ENCODE data around the gene SCARB1.

The SCARB1 gene

DNA sequence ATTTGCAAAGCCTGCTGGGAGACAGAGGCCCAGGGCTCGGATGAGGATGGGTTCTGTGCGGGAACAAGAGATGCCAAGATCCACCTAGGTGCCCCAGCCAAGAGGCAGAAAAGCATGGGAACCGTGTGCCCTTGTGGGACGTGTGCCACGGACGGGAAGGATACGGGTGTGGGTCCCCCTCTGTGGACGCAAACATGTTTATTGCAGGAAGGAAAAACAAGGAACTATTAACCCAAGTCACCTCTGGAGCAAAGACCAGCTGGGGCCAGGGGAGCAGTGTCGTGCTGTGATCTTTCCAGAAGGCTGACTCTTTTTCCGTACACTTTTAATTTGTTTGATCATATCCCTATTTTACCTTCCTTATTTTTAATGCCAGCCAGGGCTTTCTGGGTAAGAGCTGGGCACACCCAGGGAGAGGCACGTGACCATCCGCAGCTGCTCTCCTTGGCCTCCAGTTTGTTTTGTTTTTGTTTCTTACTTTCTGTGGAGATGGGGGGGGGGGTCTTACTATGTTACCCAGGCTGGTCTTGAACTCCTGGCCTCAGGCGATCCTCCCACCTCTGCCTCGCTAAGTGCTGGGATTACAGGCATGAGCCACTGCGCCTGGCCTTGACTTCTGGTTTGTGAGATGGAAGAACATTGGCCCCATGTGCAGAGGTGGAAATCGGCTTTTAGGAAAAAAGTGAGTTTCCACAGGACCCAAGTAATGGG, 20.7 kb downstream of the SCARB1 start:
- no peak for DNase-seq (ENCODE audit: low read depth)

DNA sequence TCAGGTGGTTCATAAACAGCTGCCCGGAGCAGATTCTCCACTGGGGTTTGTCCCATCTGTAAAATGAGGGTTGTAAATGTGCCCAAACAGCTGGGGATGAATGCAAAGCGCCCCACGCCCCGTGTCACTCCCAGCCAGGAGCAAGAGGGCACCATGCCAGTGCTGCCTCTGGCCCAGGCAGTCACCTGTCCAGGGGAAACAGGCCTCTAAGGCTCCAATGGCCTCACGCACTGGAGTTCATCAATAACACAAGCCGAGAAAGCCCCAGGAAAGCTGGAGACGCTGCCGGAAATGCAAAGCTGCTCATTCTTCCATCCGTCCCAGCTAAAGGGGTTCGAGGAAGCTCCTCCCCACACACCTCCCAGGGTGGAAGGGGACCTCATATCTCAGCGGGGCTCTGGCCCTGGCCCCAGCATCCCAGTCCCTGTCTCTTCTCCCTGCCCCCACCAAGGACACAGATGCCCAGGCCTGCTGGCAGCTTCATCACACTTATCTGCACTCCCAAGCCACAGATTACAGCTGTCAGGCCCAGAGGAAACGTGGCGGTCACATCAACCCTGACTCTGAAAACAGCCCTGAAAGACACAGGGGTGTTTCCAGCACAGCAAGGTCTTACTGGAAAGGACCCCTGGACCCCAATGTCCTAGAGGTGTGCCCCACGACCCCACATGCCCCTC, 21.5 kb downstream of the SCARB1 start:
- DNase-seq (ENCODE audit: low read depth), result no peak

GRCh38 chr12:124841558-124841945, 22.1 kb downstream of the SCARB1 start:
- DNase-seq (ENCODE audit: low read depth), result no peak

GRCh38 chr12:124837958-124838803, 25.5 kb downstream of the SCARB1 start:
- DNase-seq (ENCODE audit: low read depth), result peak; percentile 99

DNA sequence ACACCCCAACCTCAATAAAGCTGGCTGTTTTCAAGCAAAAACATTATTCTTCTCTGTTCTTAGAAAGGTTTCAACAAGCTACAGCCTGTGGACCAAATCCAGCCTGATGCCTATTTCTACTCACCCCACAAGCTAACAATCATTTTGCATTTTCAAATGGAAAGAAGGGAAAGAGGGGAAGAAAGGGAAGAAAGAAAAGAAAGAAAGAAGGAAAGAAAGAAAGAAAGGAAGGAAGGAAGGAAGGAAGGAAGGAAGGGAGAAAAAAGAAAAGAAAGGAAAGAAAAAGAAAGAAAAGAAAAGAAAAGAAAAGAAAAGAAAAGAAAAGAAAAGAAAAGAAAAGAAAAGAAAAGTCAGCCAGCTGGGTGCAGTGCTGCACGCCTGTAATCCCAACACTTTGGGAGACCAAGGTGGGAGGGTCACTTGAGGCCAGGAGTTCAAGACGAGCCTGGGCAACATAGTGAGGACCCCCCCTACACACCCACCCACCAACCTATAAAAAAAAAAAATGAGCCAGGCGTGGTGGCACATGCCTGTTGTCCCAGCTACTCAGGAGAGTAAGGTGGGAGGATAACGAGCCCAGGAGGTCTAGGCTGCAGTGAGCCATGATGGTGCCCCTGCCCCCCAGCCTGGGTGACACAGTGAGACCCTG, 26.3 kb downstream of the SCARB1 start:
- DNase-seq (ENCODE audit: low read depth), result no peak

- no peak for DNase-seq (ENCODE audit: low read depth)
These were observed 26.9 kb downstream of the SCARB1 start for GRCh38 chr12:124836759-124837158.

- no peak for DNase-seq (ENCODE audit: low read depth)
These were observed 27.8 kb downstream of the SCARB1 start for GRCh38 chr12:124835656-124836410.

DNA sequence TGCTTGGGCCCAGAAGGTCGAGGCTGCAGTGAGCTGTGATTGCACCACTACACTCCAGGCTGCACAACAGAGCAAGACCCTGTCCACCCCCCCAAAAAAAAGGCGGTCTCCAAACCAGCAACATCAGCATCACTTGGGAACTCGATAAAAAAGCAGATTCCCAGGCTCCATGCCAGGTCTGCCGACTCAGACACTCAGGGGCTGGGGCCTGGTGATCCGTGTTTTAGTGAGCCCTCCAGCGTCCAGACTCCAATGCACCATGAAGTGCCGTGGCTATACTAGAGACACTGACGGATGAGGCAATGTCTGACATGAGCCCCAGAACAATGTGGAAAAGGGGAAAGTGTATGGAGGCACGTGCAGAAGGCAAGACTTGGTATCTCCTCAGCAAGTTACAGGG, 28.8 kb downstream of the SCARB1 start:
- no peak for DNase-seq (ENCODE audit: low read depth)

DNA sequence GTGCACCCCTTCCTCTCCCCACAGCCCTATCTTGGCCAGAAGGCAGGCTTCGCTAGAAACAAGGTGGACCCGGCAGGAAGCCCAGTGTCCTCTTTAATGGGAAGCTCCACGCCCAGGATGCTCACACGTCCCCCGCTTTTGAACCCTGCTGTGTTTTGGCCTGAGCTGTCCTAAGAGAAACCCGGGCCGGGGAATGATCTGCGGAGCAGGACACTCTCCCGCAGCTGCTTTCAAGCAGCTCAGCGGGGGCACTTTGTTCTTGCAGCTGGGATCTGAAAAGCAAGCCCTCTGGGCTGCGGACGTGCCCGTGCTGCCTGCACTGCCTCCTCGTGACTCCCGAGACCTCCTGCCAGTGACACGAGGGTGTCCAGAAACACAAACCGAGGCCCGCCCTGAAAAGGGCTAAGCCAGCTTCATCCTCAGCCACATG, 30.0 kb downstream of the SCARB1 start:
- DNase-seq (ENCODE audit: low read depth), result no peak

DNA sequence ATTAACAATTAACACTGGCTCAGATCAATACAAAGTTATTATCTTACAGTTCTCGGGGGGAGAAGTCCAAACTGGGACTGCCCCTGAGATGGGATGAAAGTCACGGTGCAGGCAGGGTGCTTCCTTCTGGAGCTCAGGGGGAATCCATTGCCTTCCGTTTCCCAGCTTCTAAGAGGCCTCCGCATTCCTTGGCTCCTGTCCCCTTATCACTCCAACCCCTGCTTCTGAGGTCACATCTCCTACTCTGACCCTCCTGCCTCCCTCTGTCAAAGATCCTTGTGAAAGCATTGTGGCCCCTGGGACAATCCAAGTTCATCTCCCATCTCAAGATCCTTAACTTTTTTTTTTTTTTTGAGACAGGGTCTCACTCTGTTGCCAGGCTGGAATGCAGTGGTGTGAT, 30.8 kb downstream of the SCARB1 start:
- no peak for DNase-seq (ENCODE audit: low read depth)

- no peak for DNase-seq (ENCODE audit: low read depth)
These were observed 32.1 kb downstream of the SCARB1 start for GRCh38 chr12:124831590-124831989.

GRCh38 chr12:124830306-124830705, 33.4 kb downstream of the SCARB1 start:
- no peak for DNase-seq (ENCODE audit: low read depth)

- no peak for DNase-seq (ENCODE audit: low read depth)
These were observed 33.9 kb downstream of the SCARB1 start for GRCh38 chr12:124829708-124830304.

DNA sequence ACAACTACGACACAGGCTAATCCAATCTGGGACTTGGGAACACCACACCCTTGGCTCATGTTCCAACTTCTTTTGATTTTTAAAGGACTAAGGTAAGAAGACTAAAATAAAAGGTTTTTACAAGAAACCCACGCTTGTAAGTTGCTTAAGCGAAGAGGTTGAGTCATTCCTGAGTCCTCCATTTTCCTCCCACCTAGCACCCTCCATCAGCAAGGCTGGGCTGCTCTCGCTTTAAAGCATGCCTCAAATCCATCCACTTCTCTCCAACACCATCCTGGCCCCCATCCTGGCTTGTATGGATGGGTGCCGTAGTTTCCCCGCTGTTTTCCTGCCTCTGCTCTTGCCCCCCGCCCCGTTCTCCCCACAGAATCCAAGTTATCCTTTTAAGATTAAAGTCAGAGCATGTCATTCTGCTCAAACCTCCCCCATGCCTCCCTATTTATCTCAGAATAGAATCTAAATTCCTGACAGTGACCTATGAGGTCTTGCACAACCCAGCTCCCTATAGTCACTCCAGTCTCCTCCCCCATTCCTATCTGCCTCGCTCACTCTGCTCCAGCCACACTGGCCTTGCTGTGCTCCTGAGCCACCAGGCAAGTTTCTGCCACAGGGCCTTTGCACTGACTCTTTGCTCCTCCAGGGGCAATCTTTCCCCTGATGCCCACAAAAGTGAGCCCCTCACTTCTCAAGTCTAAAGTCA, 34.5 kb downstream of the SCARB1 start:
- peak; percentile 98 for DNase-seq (ENCODE audit: low read depth)

- DNase-seq (ENCODE audit: low read depth), result peak; percentile 88
These were observed 35.2 kb downstream of the SCARB1 start for GRCh38 chr12:124828264-124829007.

DNA sequence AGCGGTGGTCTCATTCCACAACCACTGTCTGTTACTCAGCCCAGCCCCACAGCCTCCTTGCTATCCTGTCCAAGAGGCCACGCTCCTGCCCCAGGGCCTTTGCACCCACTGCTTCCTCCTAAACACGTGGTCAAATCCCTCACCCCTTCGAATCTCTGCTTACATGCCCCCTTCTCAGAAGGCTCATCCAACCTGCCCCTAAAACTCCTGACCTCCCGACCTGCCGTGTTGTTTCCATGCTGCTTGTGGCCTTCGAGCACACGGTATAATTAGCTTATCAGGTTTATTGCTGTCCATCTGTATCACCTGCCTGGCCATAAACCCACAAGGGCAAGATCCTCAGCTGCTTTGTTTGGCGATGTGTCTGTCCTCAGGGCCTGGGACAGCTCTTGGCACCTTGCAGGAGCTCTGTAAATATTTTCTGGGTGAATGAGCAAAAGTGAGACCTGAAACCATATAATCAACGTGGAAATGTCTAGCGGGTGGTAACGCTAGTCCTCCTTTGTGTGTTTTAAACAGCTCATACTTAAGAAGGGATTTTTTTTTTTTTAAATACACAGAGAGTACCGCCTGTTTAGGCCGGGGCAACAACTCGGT, 36.0 kb downstream of the SCARB1 start:
- no peak for DNase-seq (ENCODE audit: low read depth)

DNA sequence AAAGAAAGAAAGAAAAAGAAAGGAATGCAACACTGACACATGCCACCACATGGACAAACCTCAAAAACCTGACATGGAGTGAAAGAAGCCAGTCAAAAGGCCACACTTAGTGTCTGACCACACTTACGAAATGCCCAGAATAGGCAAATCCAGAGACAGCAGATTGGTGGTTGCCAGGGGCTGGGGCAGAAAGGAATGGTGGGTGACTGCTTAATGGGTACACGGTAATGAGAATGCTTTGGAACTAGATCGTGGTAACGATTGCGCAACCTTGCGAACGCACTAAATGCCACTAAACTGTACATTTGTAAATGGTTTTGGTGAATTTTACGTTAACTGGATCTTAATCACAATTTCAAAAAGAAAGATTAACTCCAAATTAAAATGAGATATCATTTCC, 39.5 kb downstream of the SCARB1 start:
- peak; percentile 29 for DNase-seq (ENCODE audit: low read depth)

DNA sequence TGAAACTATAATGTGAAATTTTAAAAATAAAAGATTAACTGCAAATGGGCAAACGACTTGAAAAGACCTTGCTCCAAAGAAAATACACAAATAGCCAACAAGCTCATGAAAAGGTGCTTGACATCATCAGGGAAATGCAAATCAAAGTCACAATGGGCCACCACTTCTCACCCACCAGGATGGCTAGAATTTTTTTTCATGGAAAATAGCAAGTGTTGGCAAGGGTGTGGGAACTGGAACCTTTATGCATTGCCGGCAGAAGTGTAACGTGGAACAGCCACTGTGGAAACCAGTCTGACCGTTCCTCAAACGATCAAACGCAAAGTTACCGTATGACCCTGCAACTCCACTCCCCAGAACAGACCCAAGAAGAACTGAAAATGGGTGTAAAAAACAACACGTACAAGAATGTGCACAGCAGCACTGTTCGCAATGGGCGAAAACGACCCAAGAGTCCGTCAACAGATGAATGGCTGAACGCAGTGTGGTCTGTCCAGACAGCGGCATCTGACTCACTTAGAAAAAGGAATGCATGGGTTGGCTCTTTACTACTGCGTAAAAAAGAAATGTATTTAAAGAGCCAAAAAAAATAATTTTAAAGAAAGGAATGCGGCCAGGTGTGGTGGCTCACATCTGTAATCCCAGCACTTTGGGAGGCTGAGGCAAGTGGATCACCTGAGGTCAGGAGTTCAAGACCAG, 40.2 kb downstream of the SCARB1 start:
- DNase-seq (ENCODE audit: low read depth), result peak; percentile 48

GRCh38 chr12:124822218-124822617, 41.4 kb downstream of the SCARB1 start:
- DNase-seq (ENCODE audit: low read depth), result no peak
